Natural killer cell (primary cell): Measurements from ENCODE around the gene ITPR1. TPM values are rescaled to one million over a fixed set of nuclear protein-coding genes. Genes with fewer than 3 reads are reported as not detected.

Source experiments
- ATAC-seq, 3 donors: fragments of 150-1000 bp in 2 of 3; fragments of 200-7000 bp in 1 of 3; cut with Tn5 transposase; 1 replicate in 1 of 3; 2 replicates in 2 of 3; pipeline ENCODE4 v1.10.0; 2021; ENCODE audit warnings: mild to moderate bottlenecking in 2 of 3, moderate library complexity in 2 of 3
- DNase-seq, 2 donors: peaks; one replicate each; pipeline versions ENCODE4 v3.0.0 to v3.0.0-alpha.2; 2013 to 2021; ENCODE audit warnings: mixed read lengths in 1 of 2
- H3K27ac ChIP-seq: one replicate; pipeline ENCODE4 v1.5.1; 2013; ENCODE audit warnings: mild to moderate bottlenecking, low read length
- H3K27me3 ChIP-seq: one replicate; pipeline ENCODE4 v1.6.1; 2013; ENCODE audit warnings: low read length; ENCODE audit not compliant: control insufficient read depth, insufficient read depth
- H3K36me3 ChIP-seq: one replicate; pipeline ENCODE4 v1.6.1; 2013; ENCODE audit warnings: low read length; ENCODE audit not compliant: control insufficient read depth, insufficient read depth
- H3K4me1 ChIP-seq: one replicate; pipeline ENCODE4 v1.6.1; 2013; ENCODE audit warnings: low read length; ENCODE audit not compliant: control insufficient read depth, insufficient read depth
- H3K4me3 ChIP-seq: one replicate; pipeline ENCODE4 v1.5.1; 2013; ENCODE audit warnings: low read length
- H3K9me3 ChIP-seq: one replicate; pipeline ENCODE4 v1.6.1; 2013; ENCODE audit warnings: low read length; ENCODE audit not compliant: control insufficient read depth, insufficient read depth
- H3K27ac Mint-ChIP-seq, 2 donors: one replicate each; pipeline ENCODE4 v1.8.0; 2022; ENCODE audit warnings: mild to moderate bottlenecking in 2 of 2, mixed read lengths in 2 of 2, moderate library complexity in 1 of 2
- H3K27me3 Mint-ChIP-seq, 2 donors: one replicate each; pipeline ENCODE4 v1.8.0; 2022; ENCODE audit warnings: low read depth in 2 of 2, mixed read lengths in 2 of 2
- H3K36me3 Mint-ChIP-seq: one replicate; pipeline ENCODE4 v1.8.0; 2022; ENCODE audit warnings: mixed read lengths
- H3K4me1 Mint-ChIP-seq, 2 donors: one replicate each; pipeline ENCODE4 v1.8.0; 2022; ENCODE audit warnings: mixed read lengths in 2 of 2
- H3K4me3 Mint-ChIP-seq: one replicate; pipeline ENCODE4 v1.8.0; 2022; ENCODE audit warnings: mild to moderate bottlenecking, moderate library complexity, mixed read lengths
- H3K9me3 Mint-ChIP-seq, 2 donors: one replicate each; pipeline ENCODE4 v1.8.0; 2022; ENCODE audit warnings: mixed read lengths in 2 of 2
- CTCF ChIP-seq: fragments of 200-600 bp; IDR thresholded peaks from one replicate; pipeline ENCODE4 v1.8.0; 2022; ENCODE audit warnings: antibody characterized with exemption
- WGBS: methylation state at CpG from one replicate; pipeline ENCODE4 v1.1.7; 2013; ENCODE audit warnings: missing lambda C conversion rate; ENCODE audit not compliant: insufficient coverage; 5-methylcytosine and 5-hydroxymethylcytosine counted together
- intact Hi-C: fragments of 100-400 bp; cut with micrococcal nuclease; formaldehyde crosslinking; loops from one replicate; pipeline ENCODE4 v1.14.2; 2022
- total RNA-seq, 4 donors: library from RNA; stranded (reverse); fragments of 120-200 nt in 1 of 4; gene quantifications; one replicate each; pipeline versions ENCODE4 v1.2.3 to v1.2.4, GENCODE V29; 2013 to 2022

ITPR1 gene
- total RNA-seq, 3 donors from 2014 or later (not counting 1 experiment from before 2014, with no cell fraction given): 86.7 to 123 (median 94.8) TPM

DNA sequence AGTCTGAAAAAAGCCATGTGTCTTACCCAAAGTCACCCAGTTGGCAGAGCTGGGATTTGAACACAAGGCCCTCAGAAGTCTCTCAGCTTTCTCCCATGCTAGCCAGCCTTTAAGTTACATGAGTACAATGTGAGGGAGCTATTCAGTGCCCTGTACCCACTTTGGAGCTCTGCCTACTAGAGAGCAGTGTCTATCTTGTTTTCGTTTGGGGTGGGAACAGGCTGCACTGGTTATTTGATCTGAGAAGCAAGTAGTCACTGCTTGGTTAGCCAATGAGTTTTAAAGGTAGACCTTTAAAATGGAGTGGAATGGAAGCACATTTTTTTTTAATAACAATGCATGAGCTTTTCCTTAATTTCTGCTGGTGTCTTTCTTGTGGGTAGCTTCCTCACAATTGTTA, 255.0 kb downstream of the ITPR1 start:
- no peak for DNase-seq
- Mint-ChIP-seq H3K36me3 (no peaks in the 10 kb centered on the region), H3K4me1 (peaks cover 79 to 81% of the 10 kb centered on the region in 2 donors), H3K4me3 (peak overlapping the region; percentile 85), H3K27me3 (no peaks in the 10 kb centered on the region), H3K9me3 (peaks cover 0 to 4% of the 10 kb centered on the region in 2 donors), H3K27ac (peak overlapping the region; percentile 92 to 97)
- H3K27ac ChIP-seq: peak overlapping the region; percentile 51
- H3K36me3 ChIP-seq: no peaks in the 10 kb centered on the region
- H3K27me3 ChIP-seq: no peaks in the 10 kb centered on the region
- WGBS: 89% methylated on average over 1 of the region's 1 CpG
- intact Hi-C loops: loop anchor here (1.0 to 5.0 kb wide), 7 partner anchors 9 to 356 kb away; no protein-coding TSS in a partner anchor
- no peak overlapping the region for H3K4me3 ChIP-seq
- no peak for ATAC-seq
- no peak for TF ChIP-seq CTCF
- peaks cover 51% of the 10 kb centered on the region for H3K4me1 ChIP-seq
- no peaks in the 10 kb centered on the region for H3K9me3 ChIP-seq

DNA sequence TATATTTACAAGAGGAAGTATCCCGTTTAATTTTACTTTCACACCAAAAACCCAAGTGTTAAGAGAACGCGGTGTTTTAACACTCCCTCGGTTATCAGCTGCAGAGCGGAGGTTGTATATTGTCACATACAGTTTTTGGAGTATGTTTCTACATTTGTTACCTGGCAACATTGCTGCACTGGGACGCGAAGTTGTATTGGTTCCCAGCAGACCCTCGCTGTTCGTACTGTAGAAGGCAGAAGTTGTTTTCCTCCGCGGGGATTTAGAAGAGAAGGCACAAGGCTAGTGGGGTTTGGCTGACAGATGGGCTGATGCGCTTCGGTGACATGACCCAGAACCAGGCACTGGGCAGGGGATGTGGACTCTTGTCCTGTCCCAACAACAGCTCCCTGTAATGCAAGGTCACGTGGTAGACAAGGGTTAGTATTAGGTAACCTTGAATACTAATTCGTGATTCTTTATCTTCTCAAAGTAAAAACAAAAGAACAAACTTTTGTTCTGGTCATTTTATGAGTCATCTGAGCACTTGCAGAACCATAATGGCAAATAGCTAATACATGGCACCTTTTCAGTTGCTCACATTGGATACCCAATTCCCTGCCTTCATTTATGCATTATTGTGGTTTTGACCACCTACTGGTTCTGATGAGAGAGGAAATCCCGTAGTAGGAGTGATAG, 255.7 kb downstream of the ITPR1 start:
- Histone ChIP-seq H3K27me3 (no peaks in the 10 kb centered on the region), H3K4me3 (peak overlapping the region; percentile 7), H3K9me3 (no peaks in the 10 kb centered on the region), H3K27ac (peak overlapping the region; percentile 84), H3K4me1 (peaks cover 58% of the 10 kb centered on the region), H3K36me3 (no peaks in the 10 kb centered on the region)
- peak; percentile 33 to 60 for DNase-seq
- H3K4me3 Mint-ChIP-seq: peak overlapping the region; percentile 85
- peak overlapping the region; percentile 92 to 97 for H3K27ac Mint-ChIP-seq
- no peak for TF ChIP-seq CTCF
- WGBS: 53% methylated on average over 14 of the region's 16 CpGs
- peak; percentile 74 to 84 (median 80) for ATAC-seq
- H3K9me3 Mint-ChIP-seq: peaks cover 0 to 4% of the 10 kb centered on the region in 2 donors
- no peaks in the 10 kb centered on the region for H3K27me3 Mint-ChIP-seq
- H3K36me3 Mint-ChIP-seq: no peaks in the 10 kb centered on the region
- H3K4me1 Mint-ChIP-seq: peaks cover 84 to 85% of the 10 kb centered on the region in 2 donors
- intact Hi-C loops: loop anchor here (1.0 to 5.0 kb wide), 7 partner anchors 10 to 357 kb away; no protein-coding TSS in a partner anchor

DNA sequence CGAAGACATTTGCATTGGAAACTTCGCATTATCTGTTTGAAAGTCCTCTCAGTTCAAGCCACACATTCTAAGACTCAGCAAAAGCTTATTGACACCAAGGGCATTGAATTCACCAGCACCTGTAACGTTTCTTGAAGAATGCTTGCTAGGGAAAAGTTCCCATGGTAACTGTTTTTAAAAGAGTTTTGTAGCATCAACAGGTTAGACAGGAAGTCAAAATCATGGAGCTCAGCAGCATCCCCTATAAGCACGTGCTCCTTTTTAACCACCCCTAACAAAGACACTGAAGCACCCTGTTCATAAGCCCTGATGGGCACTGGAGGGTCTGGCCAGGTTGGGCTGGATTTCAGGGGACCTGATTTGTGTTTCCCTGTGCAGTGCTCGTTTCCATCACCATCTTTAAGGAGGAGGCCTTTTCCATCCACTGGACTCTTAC, 256.4 kb downstream of the ITPR1 start:
- TF ChIP-seq CTCF: no peak
- Mint-ChIP-seq H3K9me3 (peaks cover 0 to 4% of the 10 kb centered on the region in 2 donors), H3K4me1 (peaks cover 91 to 92% of the 10 kb centered on the region in 2 donors), H3K36me3 (no peaks in the 10 kb centered on the region), H3K4me3 (peak overlapping the region; percentile 85), H3K27ac (peak overlapping the region; percentile 92 to 97), H3K27me3 (no peaks in the 10 kb centered on the region)
- intact Hi-C loops: loop anchor here (2.0 to 5.0 kb wide), 4 partner anchors 71 to 357 kb away; no protein-coding TSS in a partner anchor
- Histone ChIP-seq H3K36me3 (no peaks in the 10 kb centered on the region), H3K9me3 (no peaks in the 10 kb centered on the region), H3K27me3 (no peaks in the 10 kb centered on the region), H3K4me3 (no peak overlapping the region), H3K4me1 (peaks cover 65% of the 10 kb centered on the region), H3K27ac (peak overlapping the region; percentile 84)
- ATAC-seq: no peak
- DNase-seq: no peak
- 82% methylated on average over 5 of the region's 5 CpGs for WGBS
